ENCODE data around the gene TNFRSF1B. TPM values are rescaled to one million over a fixed set of nuclear protein-coding genes. Genes with fewer than 3 reads are reported as not detected.

The TNFRSF1B gene
- total RNA-seq, 1 experiment from 2014 or later = 0.61 TPM

DNA sequence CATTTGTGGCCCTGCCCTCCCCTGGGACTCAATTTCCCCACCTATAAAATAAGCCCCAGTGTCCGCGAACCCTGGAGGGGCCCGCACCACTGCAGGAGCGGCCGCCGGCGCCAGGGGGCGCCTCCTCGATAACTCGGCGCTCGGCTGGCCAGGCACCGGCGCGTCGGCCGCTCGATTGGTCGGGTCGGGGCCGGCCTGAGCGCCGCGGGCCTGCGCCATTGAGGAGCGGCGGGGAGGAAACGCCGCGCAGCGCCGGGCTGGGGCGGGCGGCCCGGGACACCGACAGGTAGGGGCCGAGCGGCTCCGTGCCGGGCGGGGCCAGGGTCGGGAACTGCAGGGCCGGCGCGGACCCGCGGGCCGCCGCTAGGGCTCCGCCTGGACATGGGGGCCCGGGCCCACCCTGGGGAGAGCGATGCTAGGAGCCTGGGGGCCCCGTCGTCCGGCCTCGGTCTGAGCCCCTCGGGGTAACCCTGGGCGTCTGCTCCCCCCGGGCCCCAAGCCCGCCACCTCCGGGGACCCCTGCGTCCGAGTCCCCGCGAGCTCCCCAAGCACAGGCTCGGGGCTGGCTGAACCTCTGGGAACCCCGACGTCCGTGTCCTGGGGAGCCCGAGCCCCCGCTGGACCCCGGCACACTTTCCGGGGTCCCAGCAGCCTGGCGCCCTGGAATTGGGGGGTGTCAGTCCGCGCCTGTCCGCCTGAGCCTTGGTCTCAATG, 63.2 kb downstream of the TNFRSF1B start, which contains the start of gene VPS13D:
Gene VPS13D, plus strand, starts transcription at position 196 of the 714 bp plus-strand sequence. CDS start 4,237 bp downstream, outside the sequence.
- peak; percentile 86 for ATAC-seq
- DNase-seq (ENCODE audit: low read depth, low spot score) = peak; percentile 53
- POLR2A ChIA-PET = interaction anchor here (1.2 kb wide), 1 partner anchor 15 kb away, joined by 3 read pairs; no protein-coding TSS in a partner anchor
- H3K9ac ChIP-seq (ENCODE audit: low read length) = peak within 1 kb of the TSS; percentile 80
- H3K4me3 ChIP-seq (replicated peaks in 1 of 2; ENCODE audit: low read depth in 1 of 2, low read length in 2 of 2) = peak within 1 kb of the TSS; percentile 93 to 94
- H3K9me2 ChIP-seq (ENCODE audit: insufficient read depth) = no peaks in the 10 kb centered on the region
- peak within 1 kb of the TSS; percentile 90 for H3K4me2 ChIP-seq (ENCODE audit: low read length)
- H3K4me1 ChIP-seq (ENCODE audit: control insufficient read depth in 1 of 2, insufficient read depth in 2 of 2, low read length in 2 of 2) = peaks cover 16 to 24% of the 10 kb centered on the region in 2 experiments
- peaks cover 39% of the 10 kb centered on the region for H3K79me2 ChIP-seq (ENCODE audit: insufficient read depth, low read length)
- H3K27ac ChIP-seq (ENCODE audit: low read depth, low read length) = peak within 1 kb of the TSS; percentile 63
- no peaks in the 10 kb centered on the region for H3K27me3 ChIP-seq (ENCODE audit: insufficient read depth, low read length)
- intact Hi-C loops (cut with micrococcal nuclease) = no loop called here
- RAD21 ChIA-PET (ENCODE audit: low non-redundant PET in 1 of 2, low total read pairs in 2 of 2, uncharacterized antibody in 2 of 2, unreplicated experiment in 2 of 2) = no interaction called here
- CTCF ChIA-PET = no interaction called here
- no peaks in the 10 kb centered on the region for H4K20me1 ChIP-seq (ENCODE audit: insufficient read depth)
- peak within 1 kb of the TSS; percentile 91 for H2AFZ ChIP-seq (ENCODE audit: low read depth, low read length, poor library complexity, severe bottlenecking)
- no peaks in the 10 kb centered on the region for H3K36me3 ChIP-seq (ENCODE audit: control insufficient read depth in 1 of 2, insufficient read depth in 2 of 2, low read length in 2 of 2)
- no TSS peak for BruUV-seq (replicated peaks)
- no peaks in the 10 kb centered on the region for H3K9me3 ChIP-seq (ENCODE audit: control insufficient read depth in 1 of 2, insufficient read depth in 1 of 2, low read depth in 1 of 2, low read length in 2 of 2)
- TF ChIP-seq SP1 (IDR thresholded peaks at IDR 0.05; ENCODE audit: low read depth) (peak; percentile 47; the same call in 1 of the 2 replicates), FOSL1 (IDR thresholded peaks at IDR 0.05; ENCODE audit: low read depth) (no peak), MAX (IDR thresholded peaks at IDR 0.05) (no peak; the same call in none of the 2 replicates), ZFX (IDR thresholded peaks at IDR 0.05) (peak; percentile 83), CBX3 (IDR thresholded peaks at IDR 0.05; ENCODE audit: low read depth) (peak; percentile 85; the same call in 1 of the 2 replicates), JUND (IDR thresholded peaks at IDR 0.05) (no peak), EZH2 (IDR thresholded peaks at IDR 0.05) (no peak), SRF (IDR thresholded peaks at IDR 0.05; ENCODE audit: low read depth) (peak; percentile 98), RAD21 (IDR thresholded peaks at IDR 0.05; ENCODE audit: low read depth) (no peak), EZH2phosphoT487 (IDR thresholded peaks at IDR 0.05; ENCODE audit: borderline replicate concordance) (no peak), EGR1 (IDR thresholded peaks at IDR 0.05; ENCODE audit: low read depth) (no peak), TCF7L2 (IDR thresholded peaks at IDR 0.05; ENCODE audit: borderline replicate concordance, extremely low read depth, insufficient read depth, insufficient read length) (peak; percentile 41), POLR2AphosphoS5 (IDR thresholded peaks at IDR 0.05; ENCODE audit: low read depth, low read length) (peak; percentile 76), CEBPB (IDR thresholded peaks at IDR 0.05; ENCODE audit: low read depth) (no peak), YY1 (IDR thresholded peaks at IDR 0.05; ENCODE audit: extremely low read depth, insufficient replicate concordance, low read depth, low read length) (peak; percentile 94), ZNF274 (IDR thresholded peaks at IDR 0.05; ENCODE audit: low read depth, low read length) (no peak), POLR2A (IDR thresholded peaks at IDR 0.05; ENCODE audit: borderline replicate concordance, extremely low read depth, insufficient read depth, insufficient read length) (no peak), CTCF (IDR thresholded peaks at IDR 0.05 in 2 of 3, conservative IDR thresholded peaks at IDR 0.05 in 1 of 3; ENCODE audit: borderline replicate concordance in 1 of 3, insufficient read depth in 1 of 3, low read depth in 2 of 3, low read length in 2 of 3) (peak; percentile 64 to 95 (median 86); a peak in 5 of 6 replicates), ZBTB33 (IDR thresholded peaks at IDR 0.05; ENCODE audit: extremely low read depth, insufficient replicate concordance, low read length) (no peak)
- TF ChIP-seq, protein P1, sequence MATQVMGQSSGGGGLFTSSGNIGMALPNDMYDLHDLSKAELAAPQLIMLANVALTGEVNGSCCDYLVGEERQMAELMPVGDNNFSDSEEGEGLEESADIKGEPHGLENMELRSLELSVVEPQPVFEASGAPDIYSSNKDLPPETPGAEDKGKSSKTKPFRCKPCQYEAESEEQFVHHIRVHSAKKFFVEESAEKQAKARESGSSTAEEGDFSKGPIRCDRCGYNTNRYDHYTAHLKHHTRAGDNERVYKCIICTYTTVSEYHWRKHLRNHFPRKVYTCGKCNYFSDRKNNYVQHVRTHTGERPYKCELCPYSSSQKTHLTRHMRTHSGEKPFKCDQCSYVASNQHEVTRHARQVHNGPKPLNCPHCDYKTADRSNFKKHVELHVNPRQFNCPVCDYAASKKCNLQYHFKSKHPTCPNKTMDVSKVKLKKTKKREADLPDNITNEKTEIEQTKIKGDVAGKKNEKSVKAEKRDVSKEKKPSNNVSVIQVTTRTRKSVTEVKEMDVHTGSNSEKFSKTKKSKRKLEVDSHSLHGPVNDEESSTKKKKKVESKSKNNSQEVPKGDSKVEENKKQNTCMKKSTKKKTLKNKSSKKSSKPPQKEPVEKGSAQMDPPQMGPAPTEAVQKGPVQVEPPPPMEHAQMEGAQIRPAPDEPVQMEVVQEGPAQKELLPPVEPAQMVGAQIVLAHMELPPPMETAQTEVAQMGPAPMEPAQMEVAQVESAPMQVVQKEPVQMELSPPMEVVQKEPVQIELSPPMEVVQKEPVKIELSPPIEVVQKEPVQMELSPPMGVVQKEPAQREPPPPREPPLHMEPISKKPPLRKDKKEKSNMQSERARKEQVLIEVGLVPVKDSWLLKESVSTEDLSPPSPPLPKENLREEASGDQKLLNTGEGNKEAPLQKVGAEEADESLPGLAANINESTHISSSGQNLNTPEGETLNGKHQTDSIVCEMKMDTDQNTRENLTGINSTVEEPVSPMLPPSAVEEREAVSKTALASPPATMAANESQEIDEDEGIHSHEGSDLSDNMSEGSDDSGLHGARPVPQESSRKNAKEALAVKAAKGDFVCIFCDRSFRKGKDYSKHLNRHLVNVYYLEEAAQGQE (IDR thresholded peaks at IDR 0.05; ENCODE audit: low read depth) = no peak
